Fibroblast of lung (primary cell): ENCODE data around the gene C6orf136.

ENCODE experiments used
- CTCF ChIP-seq, 2 donors: IDR thresholded peaks in 1 of 2; conservative IDR thresholded peaks in 1 of 2; 1 replicate in 1 of 2; 2 replicates in 1 of 2; pipeline ENCODE4 v1.5.1; 2011 to 2012; ENCODE audit warnings: low read length in 2 of 2, control low read depth in 1 of 2, inconsistent platforms in 1 of 2, low read depth in 1 of 2, mild to moderate bottlenecking in 1 of 2
- EZH2 ChIP-seq: IDR thresholded peaks from 2 replicates; pipeline ENCODE4 v1.5.1; 2012; ENCODE audit warnings: low read length, control low read depth, mild to moderate bottlenecking; ENCODE audit errors: missing control alignments

- TF ChIP-seq CTCF (conservative IDR thresholded peaks at IDR 0.05 in 1 of 2, IDR thresholded peaks at IDR 0.05 in 1 of 2; ENCODE audit: low read depth in 1 of 2, low read length in 2 of 2): no peak
- no peak for TF ChIP-seq EZH2
These were observed 21.4 kb upstream of the C6orf136 start for GRCh38 chr6:30625511-30625910.
